Stimulated activated CD4-positive, alpha-beta T cell treated with anti-CD3 and anti-CD28 coated beads, Interleukin-12 subunit alpha, Interleukin-12 subunit beta, amount 100 ng/mL, for 48 hours (primary cell): ENCODE data around the gene MARF1.
"Not testable (repeated sequence)": the region's sequence is repeated elsewhere in the genome, so short reads cannot be mapped to it uniquely, and the experiment has no call there.

Source experiments
- DNase-seq, 3 donors: peaks; one replicate each; pipeline ENCODE4 v3.0.0-alpha.2; 2020; ENCODE audit warnings: low read depth in 2 of 3, low spot score in 1 of 3

Gene MARF1

GRCh38 chr16:15601212-15601879 is 41.6 kb downstream of the MARF1 start:
- no peak for DNase-seq

DNA sequence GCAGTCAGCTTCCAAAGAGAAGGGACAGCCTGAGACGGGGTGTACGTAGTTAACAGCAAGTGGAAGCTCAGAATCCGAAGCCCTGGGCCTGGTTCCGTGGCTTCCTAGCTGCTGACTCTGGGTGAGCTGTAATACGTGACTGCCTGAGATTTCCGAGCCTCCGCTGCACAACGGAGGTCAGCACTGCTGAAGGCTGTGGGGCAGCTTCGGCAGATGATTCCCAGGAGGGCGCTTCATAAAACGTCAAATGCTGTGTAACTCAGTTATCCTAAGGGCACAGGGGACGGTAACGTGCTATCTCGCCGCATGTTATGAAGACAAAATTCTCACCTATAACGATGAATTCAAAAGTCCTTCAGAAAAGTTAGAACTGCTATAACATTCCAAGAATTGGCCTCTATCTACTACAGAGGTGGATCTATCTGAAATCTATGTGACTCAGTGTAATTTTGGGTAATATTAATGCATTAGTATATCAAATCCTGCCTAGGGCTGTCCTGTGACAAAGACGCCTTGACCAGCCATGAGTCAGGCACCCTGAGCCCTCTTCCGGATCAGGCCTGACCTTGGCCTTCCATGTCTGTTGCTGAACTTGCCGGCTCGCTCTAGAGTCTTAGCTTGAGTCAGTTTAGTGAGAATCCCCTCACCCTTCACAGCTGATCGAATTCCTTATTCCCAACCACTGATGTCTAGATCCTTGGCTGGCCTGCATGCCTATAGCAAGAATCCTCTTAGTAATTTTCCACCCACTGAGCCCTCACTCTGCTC is 43.5 kb downstream of the MARF1 start:
- DNase-seq = no peak

DNA sequence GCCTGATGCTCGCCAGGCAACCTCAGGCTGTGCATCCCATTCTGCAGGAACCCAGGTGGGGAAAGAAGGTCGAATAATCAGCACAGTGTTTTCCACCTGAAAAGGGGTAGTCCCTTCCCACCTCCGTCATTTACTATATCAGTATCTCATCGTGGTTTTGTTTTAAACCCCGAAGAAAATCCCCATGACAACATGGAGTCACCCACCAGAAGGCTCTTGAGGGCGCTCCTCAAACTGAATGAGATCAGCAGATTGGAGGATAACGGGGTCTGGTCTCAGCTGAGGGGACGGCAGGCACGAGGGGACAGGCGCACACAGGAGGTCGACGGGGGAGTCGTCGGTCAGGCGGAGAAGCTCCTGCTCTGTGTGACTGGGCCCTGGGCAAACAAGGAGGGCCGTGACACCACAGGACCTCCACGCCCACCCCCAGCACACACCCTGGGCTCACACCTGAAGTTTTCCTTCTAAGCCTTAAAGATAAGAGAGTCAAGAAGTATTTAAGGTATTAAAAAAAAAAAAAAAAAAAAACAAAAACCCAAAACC is 44.2 kb downstream of the MARF1 start:
- DNase-seq = no peak

DNA sequence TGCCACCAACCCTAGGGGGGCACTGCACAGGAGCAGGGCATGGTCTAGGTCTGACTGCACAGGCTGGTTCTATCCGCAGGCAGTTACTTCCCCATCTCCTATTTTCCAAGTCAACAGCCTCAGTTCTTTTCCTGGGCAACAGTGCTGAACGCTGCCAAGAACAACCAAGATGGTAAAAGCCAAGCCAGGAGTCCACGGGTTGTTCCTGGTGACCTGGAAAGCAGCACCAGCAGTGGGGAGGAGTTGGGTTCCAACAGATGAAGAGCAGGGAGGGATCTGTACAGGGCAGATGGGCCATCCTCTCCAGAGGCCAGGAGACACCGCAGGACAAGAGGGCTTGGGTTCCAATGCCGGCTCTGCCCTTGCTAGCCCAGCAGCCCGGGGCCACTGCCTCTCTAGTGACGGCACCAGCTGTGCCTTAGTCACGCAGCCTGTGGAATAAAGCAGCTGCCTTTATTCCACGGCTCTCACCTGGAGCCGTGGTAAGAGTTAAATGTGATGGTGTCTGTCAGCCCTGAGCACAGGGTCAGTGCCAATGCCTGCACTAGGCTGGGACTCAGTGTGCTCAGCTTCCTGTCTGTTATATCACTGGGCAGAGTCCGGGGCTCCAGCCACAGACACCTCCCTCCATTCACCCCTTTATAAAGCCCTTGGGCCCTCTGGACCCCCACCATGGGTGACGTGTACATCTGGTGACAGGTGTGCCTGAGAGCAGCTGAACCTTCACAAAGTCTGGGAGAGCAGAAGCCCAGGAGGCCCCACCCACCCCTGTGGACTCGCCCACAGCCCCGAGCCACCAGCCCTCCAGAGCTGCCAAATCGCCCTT is 44.9 kb downstream of the MARF1 start:
- DNase-seq = no peak

GRCh38 chr16:15597135-15597534 is 45.8 kb downstream of the MARF1 start:
- DNase-seq = no peak

DNA sequence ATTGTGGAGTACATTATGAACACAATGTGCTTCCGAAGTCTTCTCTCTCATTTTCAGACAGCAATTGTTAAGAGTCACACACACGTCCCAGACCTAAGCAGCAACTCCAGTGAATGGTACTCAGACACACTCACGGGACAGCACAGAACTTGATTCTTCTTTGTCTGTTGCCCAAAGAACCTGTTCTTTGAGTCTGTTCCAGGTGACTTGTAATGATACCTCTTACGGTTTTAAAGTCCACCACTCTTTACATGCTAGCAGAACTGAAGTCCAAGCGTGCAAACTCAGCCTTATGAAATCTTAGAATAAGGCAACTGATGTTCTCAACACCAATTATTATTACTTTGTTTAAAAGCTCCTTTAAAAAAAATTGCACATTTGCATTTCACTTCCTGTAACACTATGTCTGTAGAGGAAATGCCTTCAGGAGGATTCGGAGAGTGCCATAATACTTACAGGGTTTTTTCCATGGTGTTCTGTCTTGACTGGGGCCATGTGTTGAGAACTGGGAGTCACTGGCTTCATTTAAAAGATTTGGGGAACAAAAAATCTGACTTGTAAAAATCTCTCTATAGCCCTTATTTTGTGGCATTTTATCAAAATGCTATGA is 48.1 kb downstream of the MARF1 start:
- no peak for DNase-seq

GRCh38 chr16:15593235-15593634 is 49.7 kb downstream of the MARF1 start:
- DNase-seq = no peak

- DNase-seq = no peak
Measured at GRCh38 chr16:15592324-15592723, 50.6 kb downstream of the MARF1 start.

DNA sequence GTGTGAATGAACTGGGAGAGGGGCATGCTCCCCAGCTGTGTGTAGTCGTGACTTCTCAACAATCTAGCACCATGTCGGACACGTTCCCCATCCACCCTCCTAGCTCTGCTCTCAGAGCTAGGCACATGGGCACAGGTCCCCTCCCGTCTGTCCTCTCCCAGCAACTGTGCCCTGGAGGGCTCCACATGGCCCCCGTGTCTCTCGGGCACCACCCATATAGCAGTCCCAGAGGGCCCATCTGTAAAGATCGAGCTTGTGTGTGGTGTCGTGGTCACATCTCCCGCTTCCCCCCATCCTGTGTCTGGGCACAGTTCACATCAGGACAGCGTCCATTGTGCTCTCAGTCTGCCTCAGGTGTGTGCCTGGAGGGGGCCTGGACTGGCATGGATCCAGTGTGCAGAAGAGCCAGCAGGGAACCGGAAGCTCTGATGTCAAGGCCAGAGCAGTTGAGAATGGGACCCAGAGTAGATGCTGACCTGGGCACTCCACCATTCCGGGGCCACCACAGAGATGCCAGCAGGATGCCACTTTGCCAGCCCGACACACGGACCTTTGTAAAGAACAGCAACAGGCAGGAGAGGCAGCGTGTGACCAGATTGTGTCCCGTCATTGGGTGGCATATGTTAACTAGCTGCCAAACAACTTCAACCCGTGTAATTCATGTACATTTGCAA is 55.7 kb downstream of the MARF1 start:
- no peak for DNase-seq

- no peak for DNase-seq
Measured at GRCh38 chr16:15586716-15587115, 56.2 kb downstream of the MARF1 start.

DNA sequence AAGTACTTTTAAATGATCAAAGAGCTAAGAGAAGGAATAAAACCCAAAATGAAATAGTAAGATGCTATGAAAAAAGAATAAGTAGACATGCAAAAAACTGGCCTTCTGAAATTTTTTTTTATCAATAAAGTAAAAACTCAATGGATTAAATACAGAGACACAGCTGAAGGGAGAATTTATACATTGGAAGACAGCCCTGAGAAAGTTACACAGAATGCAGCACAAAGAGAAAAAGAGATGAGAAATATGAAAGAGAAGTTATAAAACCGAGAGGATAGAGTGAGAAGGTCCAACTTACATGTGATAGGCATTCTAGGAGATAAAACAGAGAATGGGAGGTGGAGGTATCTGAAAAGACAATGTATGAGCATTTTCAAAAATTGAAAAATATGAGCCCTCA is 57.0 kb downstream of the MARF1 start:
- no peak for DNase-seq

DNA sequence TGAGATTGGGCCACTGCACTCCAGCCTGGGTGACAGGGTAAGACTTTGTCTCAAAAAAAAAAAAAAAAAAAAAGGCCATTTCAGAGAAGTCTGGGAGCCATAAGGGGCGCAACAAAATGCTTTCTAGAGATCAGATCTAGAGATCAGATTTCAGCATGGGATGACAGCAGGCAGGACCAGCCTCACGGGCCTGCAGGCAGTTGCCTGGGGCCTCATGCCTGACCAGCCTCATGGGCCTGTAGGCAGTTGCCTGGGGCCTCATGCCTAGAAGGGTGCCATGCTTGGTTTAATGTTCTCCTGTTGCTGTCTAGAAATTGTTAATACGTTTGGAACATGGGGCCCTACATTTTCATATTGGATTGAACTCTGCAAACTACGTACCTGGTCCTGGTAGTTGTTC is 59.4 kb downstream of the MARF1 start:
- DNase-seq = no peak

DNA sequence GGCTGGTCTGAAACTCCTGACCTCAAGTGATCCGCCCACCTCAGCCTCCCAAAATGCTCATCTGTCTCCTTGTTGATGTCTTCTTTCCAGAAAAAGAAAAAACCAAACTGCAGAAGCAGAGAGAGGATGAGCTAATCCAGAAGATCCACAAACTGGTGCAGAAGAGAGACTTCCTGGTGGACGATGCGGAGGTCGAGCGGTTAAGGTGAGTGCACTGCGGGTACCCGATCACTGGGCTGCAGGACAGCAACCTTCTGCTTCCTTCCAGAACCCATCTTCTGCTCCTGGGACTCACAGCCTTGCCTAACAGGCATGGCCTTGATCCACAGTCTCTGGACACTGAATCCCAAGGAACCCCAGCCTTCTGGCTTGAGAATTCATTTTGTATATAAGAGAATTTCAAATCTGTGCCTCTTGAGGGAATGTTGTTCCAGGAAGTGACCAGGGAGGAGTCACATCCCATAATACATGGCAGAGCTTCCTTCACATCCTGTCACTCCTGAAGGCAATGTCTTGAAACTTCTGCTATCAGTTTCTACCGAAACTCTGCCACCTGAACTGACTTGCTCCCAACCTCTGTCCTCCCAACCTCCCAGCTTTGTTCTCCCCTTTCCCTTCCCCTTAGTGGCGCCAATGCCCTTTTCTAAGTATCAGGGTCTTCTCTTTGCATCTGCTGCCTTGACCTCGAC is 61.7 kb downstream of the MARF1 start:
- no peak for DNase-seq

DNA sequence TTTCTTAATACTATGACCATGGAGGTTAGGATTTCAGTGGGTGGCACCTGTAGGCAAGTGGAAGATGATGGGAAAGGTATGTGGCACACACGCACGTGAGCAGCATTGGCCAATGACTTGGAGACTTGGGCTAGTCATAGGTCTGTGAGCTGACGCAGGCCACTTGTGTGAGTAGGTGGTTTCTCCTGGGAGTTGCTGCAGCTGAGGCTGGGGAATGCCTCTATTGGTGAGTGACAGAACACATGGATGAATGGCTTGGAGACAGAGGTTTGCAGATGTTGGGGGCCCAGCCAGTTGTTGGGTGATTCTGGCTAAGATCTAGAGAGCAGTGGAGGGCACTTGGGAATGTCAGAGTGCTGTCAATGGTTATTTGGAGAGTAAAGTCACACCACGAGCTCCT is 64.1 kb downstream of the MARF1 start:
- no peak for DNase-seq

DNA sequence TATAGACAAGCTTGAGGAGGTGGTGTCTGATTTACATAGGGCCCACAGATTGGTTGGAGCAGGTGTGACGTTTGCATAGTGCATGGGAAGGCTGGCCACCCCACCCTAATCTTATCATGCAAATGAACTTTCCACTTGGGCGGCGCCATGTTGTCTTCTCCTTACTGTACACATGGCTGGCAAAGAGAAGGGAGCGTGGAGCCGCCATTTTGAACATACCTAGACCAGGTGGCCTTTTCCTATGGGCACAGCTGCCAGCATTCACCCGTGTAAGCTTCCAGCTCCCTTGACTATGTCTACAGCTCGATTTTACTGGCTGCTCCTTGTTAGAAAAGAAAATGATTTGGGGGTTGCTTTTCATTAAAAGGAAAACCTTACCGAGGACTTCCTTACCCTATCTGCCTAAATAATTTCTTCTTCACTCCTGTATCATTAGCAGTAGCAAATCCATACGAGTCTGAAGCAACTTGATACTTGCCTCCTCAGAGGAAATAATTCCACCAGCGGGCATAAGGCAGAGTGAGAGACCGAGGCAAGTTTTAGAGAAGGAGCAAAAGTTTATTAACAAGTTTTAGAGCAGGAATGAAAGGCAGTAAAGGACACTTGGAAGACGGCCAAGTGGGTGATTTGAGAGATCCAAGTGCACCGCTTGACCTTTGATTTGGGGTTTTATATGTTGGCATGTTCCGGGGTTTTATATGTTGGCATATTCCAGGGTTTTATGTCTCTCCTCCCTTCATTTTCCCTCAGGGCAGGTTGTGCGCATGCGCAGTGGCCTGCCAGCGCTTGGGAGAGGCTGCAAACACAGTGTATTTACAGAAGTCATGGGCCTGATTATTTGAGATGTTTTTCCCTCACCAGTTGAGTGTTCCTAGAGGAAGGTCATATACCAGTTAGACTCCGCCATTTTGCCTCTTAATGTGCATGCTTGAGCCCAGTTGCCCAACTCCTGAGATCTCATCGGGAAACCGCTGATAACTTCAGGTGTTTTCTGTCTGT is 65.7 kb downstream of the MARF1 start:
- no peak for DNase-seq

GRCh38 chr16:15575293-15576049 is 67.5 kb downstream of the MARF1 start:
- DNase-seq = no peak

GRCh38 chr16:15574614-15574948 is 68.4 kb downstream of the MARF1 start:
- DNase-seq = no peak

- not testable (repeated sequence) for DNase-seq
Measured at GRCh38 chr16:15573896-15574613, 68.9 kb downstream of the MARF1 start.
